AG09309 (cell line): ENCODE data around the gene MTARC2.

Experiments used
- DNase-seq: peaks from one replicate; pipeline ENCODE4 v3.0.0-alpha.2; 2010; ENCODE audit warnings: low read depth
- H3K4me3 ChIP-seq: 2 replicates; pipeline ENCODE4 v1.5.1; 2011; ENCODE audit warnings: mild to moderate bottlenecking, low read depth, low read length, moderate library complexity; ENCODE audit not compliant: control insufficient read depth
- CTCF ChIP-seq: IDR thresholded peaks from 2 replicates; pipeline ENCODE4 v1.5.1; 2011; ENCODE audit warnings: mild to moderate bottlenecking, low read depth, low read length, inconsistent platforms; ENCODE audit not compliant: insufficient read depth, control insufficient read depth; ENCODE audit errors: missing control alignments

The MTARC2 gene

DNA sequence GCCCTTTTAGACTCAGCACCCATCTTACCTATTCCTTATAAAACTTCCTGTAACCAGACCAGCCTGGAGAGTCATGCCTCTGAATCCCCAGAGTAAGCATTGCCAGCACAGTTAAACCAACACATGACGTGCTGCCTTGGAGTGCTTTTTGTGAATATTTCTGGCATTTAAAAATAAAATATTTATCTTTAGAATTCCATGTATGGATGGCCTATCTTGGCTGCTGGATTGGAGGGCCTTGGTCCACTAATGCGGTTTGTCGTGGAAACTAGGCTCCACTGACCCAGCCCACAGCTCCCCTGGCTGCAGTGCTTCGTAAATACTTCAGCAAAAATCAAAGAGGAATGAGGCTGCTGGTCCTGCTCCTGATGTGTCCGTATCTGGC is 56.1 kb downstream of the MTARC2 start:
- no peak overlapping the region for H3K4me3 ChIP-seq
- no peak for TF ChIP-seq CTCF

GRCh38 chr1:220806408-220806807 is 58.3 kb downstream of the MTARC2 start:
- no peak overlapping the region for H3K4me3 ChIP-seq
- DNase-seq: no peak
- no peak for TF ChIP-seq CTCF

More for the DNA sequence above, 56.1 kb downstream of the MTARC2 start:
- DNase-seq: no peak

GRCh38 chr1:220807726-220808125 is 59.6 kb downstream of the MTARC2 start:
- no peak overlapping the region for H3K4me3 ChIP-seq
- no peak for DNase-seq
- no peak for TF ChIP-seq CTCF

DNA sequence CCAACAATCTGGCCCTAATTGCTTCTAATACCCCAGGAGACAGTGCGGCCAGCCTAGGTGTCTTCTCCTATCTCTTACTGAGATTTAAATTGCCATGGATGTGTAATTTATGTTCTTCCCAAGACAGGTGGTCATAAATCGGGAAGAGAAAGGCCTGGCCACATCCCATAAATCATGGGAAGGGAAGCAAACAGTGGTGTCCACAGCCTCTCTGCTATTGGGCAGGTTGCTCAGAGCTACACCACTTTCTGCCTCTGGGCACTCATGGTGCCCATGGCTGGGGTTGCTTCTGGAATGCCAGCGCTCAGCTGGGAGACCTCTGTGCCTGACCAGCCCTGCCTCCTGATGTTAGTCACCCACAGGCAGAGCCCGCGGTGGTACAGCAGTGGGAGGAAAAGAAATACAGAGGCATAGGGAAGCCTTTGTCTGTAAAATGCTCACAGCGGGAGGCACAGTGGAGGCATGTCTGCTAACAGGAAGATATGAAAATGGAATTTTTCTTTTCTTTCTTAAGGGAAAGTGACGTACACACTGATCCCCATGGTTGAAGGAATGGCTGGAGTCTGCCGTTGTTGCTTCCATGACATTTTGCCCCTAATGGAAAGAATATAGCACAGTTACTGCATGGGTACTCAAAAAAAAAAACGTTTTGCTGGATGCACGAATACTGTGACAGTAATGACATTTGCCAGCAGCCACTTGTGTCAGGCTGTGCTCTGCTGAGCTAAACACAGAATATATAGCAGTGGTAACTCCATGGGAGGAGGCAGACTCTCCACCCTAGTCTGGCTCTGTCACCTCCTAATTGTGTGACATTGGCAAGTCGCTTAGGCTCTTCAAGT is 60.4 kb downstream of the MTARC2 start:
- H3K4me3 ChIP-seq: no peak overlapping the region
- DNase-seq: no peak
- no peak for TF ChIP-seq CTCF

DNA sequence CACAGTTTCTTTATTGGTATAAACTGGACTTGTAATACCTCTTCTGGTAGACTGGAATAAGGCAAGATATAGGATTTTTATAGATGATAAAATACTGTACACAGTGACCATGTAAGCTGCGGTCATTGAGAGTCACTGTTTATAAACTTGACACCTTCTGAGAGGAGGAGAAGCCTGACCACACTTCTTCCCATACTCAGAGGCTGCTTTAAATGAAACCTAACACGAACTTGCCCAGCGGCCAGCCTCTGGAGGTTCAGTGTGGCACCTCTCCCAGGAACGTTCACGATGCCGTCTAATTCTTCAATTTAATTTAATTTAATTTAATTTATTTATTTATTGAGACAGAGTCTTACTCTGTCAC is 61.0 kb downstream of the MTARC2 start:
- no peak for TF ChIP-seq CTCF
- H3K4me3 ChIP-seq: no peak overlapping the region
- no peak for DNase-seq

DNA sequence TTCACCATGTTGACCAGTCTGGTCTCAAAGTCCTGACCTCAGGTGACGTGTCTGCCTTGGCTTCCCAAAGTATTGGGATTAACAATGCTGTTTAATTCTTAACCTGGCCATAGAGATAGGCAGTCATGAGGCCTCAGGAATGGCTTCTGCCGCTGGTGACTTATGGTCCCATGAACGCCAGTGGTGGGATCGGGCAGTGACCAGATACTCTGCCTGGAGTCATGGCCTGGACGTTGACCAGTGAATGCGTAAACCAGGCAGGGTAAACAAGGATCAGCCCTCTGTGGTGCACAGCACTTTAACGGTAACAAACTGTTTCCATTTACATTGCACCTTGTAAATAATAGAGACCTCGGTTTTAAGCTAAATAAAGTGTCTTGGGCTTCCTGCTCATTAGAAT is 61.6 kb downstream of the MTARC2 start:
- DNase-seq: no peak
- no peak overlapping the region for H3K4me3 ChIP-seq
- TF ChIP-seq CTCF: no peak
